ENCODE data around the gene SEMA5A.

The SEMA5A gene

GRCh38 chr5:9170026-9170425 lies 375.8 kb downstream of the SEMA5A start:
- DNase-seq (no peak), ATAC-seq (replicated peaks) (no peak)
- H3K27me3 Mint-ChIP-seq: no peaks in the 10 kb centered on the region

GRCh38 chr5:9169557-9169902 lies 376.3 kb downstream of the SEMA5A start:
- Mint-ChIP-seq H3K4me3 (no peak overlapping the region), H3K36me3 (ENCODE audit: insufficient read depth) (no peaks in the 10 kb centered on the region), H3K27me3 (no peaks in the 10 kb centered on the region), H3K27ac (no peak overlapping the region), H3K4me1 (ENCODE audit: low read depth in 2 of 2) (no peaks in the 10 kb centered on the region), H3K9me3 (peaks cover 2 to 22% of the 10 kb centered on the region in 2 donors)
- DNase-seq (no peak), ATAC-seq (replicated peaks) (no peak)

More at GRCh38 chr5:9170026-9170425, 375.8 kb downstream of the SEMA5A start:
- Mint-ChIP-seq H3K27ac (no peak overlapping the region), H3K4me1 (ENCODE audit: low read depth in 2 of 2) (no peaks in the 10 kb centered on the region), H3K4me3 (no peak overlapping the region), H3K36me3 (ENCODE audit: insufficient read depth) (no peaks in the 10 kb centered on the region), H3K9me3 (peaks cover 2 to 24% of the 10 kb centered on the region in 2 donors)

GRCh38 chr5:9168791-9169556 lies 376.9 kb downstream of the SEMA5A start:
- Mint-ChIP-seq H3K9me3 (peaks cover 2 to 17% of the 10 kb centered on the region in 2 donors), H3K27me3 (no peaks in the 10 kb centered on the region), H3K27ac (no peak overlapping the region), H3K4me1 (ENCODE audit: low read depth in 2 of 2) (no peaks in the 10 kb centered on the region), H3K36me3 (ENCODE audit: insufficient read depth) (no peaks in the 10 kb centered on the region), H3K4me3 (no peak overlapping the region)
- DNase-seq: no peak
- no peak for ATAC-seq (replicated peaks)

- no peak overlapping the region for H3K27ac Mint-ChIP-seq
- DNase-seq (no peak), ATAC-seq (replicated peaks) (no peak)
- no peaks in the 10 kb centered on the region for H3K4me1 Mint-ChIP-seq (ENCODE audit: low read depth in 2 of 2)
- no peak overlapping the region for H3K4me3 Mint-ChIP-seq
- H3K36me3 Mint-ChIP-seq (ENCODE audit: insufficient read depth): no peaks in the 10 kb centered on the region
- peaks cover 2 to 15% of the 10 kb centered on the region in 2 donors for H3K9me3 Mint-ChIP-seq
- H3K27me3 Mint-ChIP-seq: no peaks in the 10 kb centered on the region
Measured at GRCh38 chr5:9166202-9167112, 379.4 kb downstream of the SEMA5A start.

- Mint-ChIP-seq H3K9me3 (peaks cover 2 to 7% of the 10 kb centered on the region in 2 donors), H3K36me3 (ENCODE audit: insufficient read depth) (no peaks in the 10 kb centered on the region), H3K4me3 (no peak overlapping the region), H3K27me3 (no peaks in the 10 kb centered on the region), H3K4me1 (ENCODE audit: low read depth in 2 of 2) (no peaks in the 10 kb centered on the region), H3K27ac (no peak overlapping the region)
- ATAC-seq (replicated peaks): no peak
- DNase-seq: no peak
Measured at GRCh38 chr5:9165546-9165945, 380.3 kb downstream of the SEMA5A start.

GRCh38 chr5:9160747-9161146 lies 385.1 kb downstream of the SEMA5A start:
- no peak for DNase-seq
- ATAC-seq (replicated peaks): no peak
- H3K4me1 Mint-ChIP-seq (ENCODE audit: low read depth in 2 of 2): no peaks in the 10 kb centered on the region
- no peaks in the 10 kb centered on the region for H3K36me3 Mint-ChIP-seq (ENCODE audit: insufficient read depth)
- H3K4me3 Mint-ChIP-seq: no peak overlapping the region
- no peaks in the 10 kb centered on the region for H3K27me3 Mint-ChIP-seq
- no peak overlapping the region for H3K27ac Mint-ChIP-seq
- H3K9me3 Mint-ChIP-seq: peaks cover 0 to 10% of the 10 kb centered on the region in 2 donors

- H3K9me3 Mint-ChIP-seq: peaks cover 0 to 10% of the 10 kb centered on the region in 2 donors
- ATAC-seq (replicated peaks): no peak
- no peak overlapping the region for H3K27ac Mint-ChIP-seq
Measured at GRCh38 chr5:9157811-9158210, 388.1 kb downstream of the SEMA5A start.

GRCh38 chr5:9157020-9157419 lies 388.9 kb downstream of the SEMA5A start:
- DNase-seq: no peak
- H3K36me3 Mint-ChIP-seq (ENCODE audit: insufficient read depth): no peaks in the 10 kb centered on the region
- no peak for ATAC-seq (replicated peaks)
- no peaks in the 10 kb centered on the region for H3K4me1 Mint-ChIP-seq (ENCODE audit: low read depth in 2 of 2)
- H3K9me3 Mint-ChIP-seq: peaks cover 0 to 10% of the 10 kb centered on the region in 2 donors
- H3K27ac Mint-ChIP-seq: no peak overlapping the region
- no peaks in the 10 kb centered on the region for H3K27me3 Mint-ChIP-seq
- no peak overlapping the region for H3K4me3 Mint-ChIP-seq

More at GRCh38 chr5:9157811-9158210, 388.1 kb downstream of the SEMA5A start:
- H3K4me3 Mint-ChIP-seq: no peak overlapping the region
- no peaks in the 10 kb centered on the region for H3K36me3 Mint-ChIP-seq (ENCODE audit: insufficient read depth)
- DNase-seq: no peak
- H3K4me1 Mint-ChIP-seq (ENCODE audit: low read depth in 2 of 2): no peaks in the 10 kb centered on the region
- H3K27me3 Mint-ChIP-seq: no peaks in the 10 kb centered on the region

GRCh38 chr5:9156282-9156681 lies 389.6 kb downstream of the SEMA5A start:
- Mint-ChIP-seq H3K27me3 (no peaks in the 10 kb centered on the region), H3K27ac (no peak overlapping the region)
- no peak for DNase-seq

GRCh38 chr5:9151684-9152427 lies 394.0 kb downstream of the SEMA5A start:
- Mint-ChIP-seq H3K27me3 (no peaks in the 10 kb centered on the region), H3K4me3 (no peak overlapping the region), H3K27ac (no peak overlapping the region), H3K4me1 (ENCODE audit: low read depth in 2 of 2) (no peaks in the 10 kb centered on the region), H3K36me3 (ENCODE audit: insufficient read depth) (no peaks in the 10 kb centered on the region), H3K9me3 (peaks cover 0 to 2% of the 10 kb centered on the region in 2 donors)
- DNase-seq (no peak), ATAC-seq (replicated peaks) (no peak)

More at GRCh38 chr5:9156282-9156681, 389.6 kb downstream of the SEMA5A start:
- H3K9me3 Mint-ChIP-seq: peaks cover 0 to 10% of the 10 kb centered on the region in 2 donors
- no peak overlapping the region for H3K4me3 Mint-ChIP-seq
- no peaks in the 10 kb centered on the region for H3K4me1 Mint-ChIP-seq (ENCODE audit: low read depth in 2 of 2)
- no peak for ATAC-seq (replicated peaks)
- no peaks in the 10 kb centered on the region for H3K36me3 Mint-ChIP-seq (ENCODE audit: insufficient read depth)

GRCh38 chr5:9149988-9150387 lies 395.9 kb downstream of the SEMA5A start:
- DNase-seq (no peak), ATAC-seq (replicated peaks) (no peak)
- no peak overlapping the region for H3K27ac Mint-ChIP-seq
- H3K27me3 Mint-ChIP-seq: no peaks in the 10 kb centered on the region
- H3K4me3 Mint-ChIP-seq: no peak overlapping the region
- peaks cover 0 to 2% of the 10 kb centered on the region in 2 donors for H3K9me3 Mint-ChIP-seq
- H3K4me1 Mint-ChIP-seq (ENCODE audit: low read depth in 2 of 2): no peaks in the 10 kb centered on the region
- no peaks in the 10 kb centered on the region for H3K36me3 Mint-ChIP-seq (ENCODE audit: insufficient read depth)

- H3K27ac Mint-ChIP-seq: no peak overlapping the region
- no peaks in the 10 kb centered on the region for H3K4me1 Mint-ChIP-seq (ENCODE audit: low read depth in 2 of 2)
- peaks cover 0 to 2% of the 10 kb centered on the region in 2 donors for H3K9me3 Mint-ChIP-seq
- DNase-seq (no peak), ATAC-seq (replicated peaks) (no peak)
- no peaks in the 10 kb centered on the region for H3K36me3 Mint-ChIP-seq (ENCODE audit: insufficient read depth)
- no peak overlapping the region for H3K4me3 Mint-ChIP-seq
- H3K27me3 Mint-ChIP-seq: no peaks in the 10 kb centered on the region
Measured at GRCh38 chr5:9148242-9148641, 397.6 kb downstream of the SEMA5A start.

GRCh38 chr5:9140711-9141110 lies 405.2 kb downstream of the SEMA5A start:
- no peak overlapping the region for H3K27ac Mint-ChIP-seq
- no peaks in the 10 kb centered on the region for H3K4me1 Mint-ChIP-seq (ENCODE audit: low read depth in 2 of 2)
- ATAC-seq (replicated peaks) (no peak), DNase-seq (no peak)
- H3K27me3 Mint-ChIP-seq: no peaks in the 10 kb centered on the region
- peaks cover 8 to 11% of the 10 kb centered on the region in 2 donors for H3K9me3 Mint-ChIP-seq
- no peak overlapping the region for H3K4me3 Mint-ChIP-seq
- no peaks in the 10 kb centered on the region for H3K36me3 Mint-ChIP-seq (ENCODE audit: insufficient read depth)
